Activated CD8-positive, alpha-beta memory T cell treated with anti-CD3 and anti-CD28 coated beads, Interleukin-2, amount 50 U/mL, for 1 hour (primary cell): Measurements from ENCODE around the gene SLC10A1.
"Not testable (repeated sequence)": the region's sequence is repeated elsewhere in the genome, so short reads cannot be mapped to it uniquely, and the experiment has no call there.

Source experiments
- DNase-seq: peaks from one replicate; pipeline ENCODE4 v3.0.0-alpha.2; 2020; ENCODE audit errors: extremely low read depth

The SLC10A1 gene

DNA sequence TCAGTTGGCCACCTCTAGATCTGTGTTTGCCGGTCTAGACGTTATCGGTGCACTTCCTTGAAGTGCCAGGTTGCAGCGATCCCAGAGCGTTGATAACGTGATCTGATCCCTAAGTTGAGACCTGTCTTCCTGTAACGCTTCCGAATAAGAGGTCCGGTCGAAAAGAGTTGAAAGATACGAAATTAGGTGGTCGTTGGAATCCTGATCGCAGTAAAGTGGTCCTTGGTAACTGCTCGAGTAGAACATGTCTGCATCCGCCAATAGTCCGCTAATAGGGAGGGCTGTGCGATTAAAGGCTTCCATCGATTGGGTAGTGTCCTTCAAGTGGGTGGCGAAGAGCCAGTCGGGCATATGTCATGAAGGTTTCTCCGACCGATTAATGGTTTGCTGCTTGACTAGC lies 27.4 kb downstream of the SLC10A1 start:
- DNase-seq, result no peak

- DNase-seq, result no peak
Observed at GRCh38 chr14:69768873-69769272, 28.2 kb downstream of the SLC10A1 start.

- DNase-seq, result peak; percentile 63
Observed at GRCh38 chr14:69767369-69767999, 29.6 kb downstream of the SLC10A1 start.

GRCh38 chr14:69766984-69767368 lies 30.1 kb downstream of the SLC10A1 start, which contains the start of gene SRSF5:
SRSF5 (plus strand) TSS chr14:69767142; CDS start chr14:69768157, 1,015 bp downstream.
- peak; percentile 85 for DNase-seq

GRCh38 chr14:69763761-69764510 lies 33.1 kb downstream of the SLC10A1 start:
- no peak for DNase-seq

GRCh38 chr14:69760810-69761209 lies 36.2 kb downstream of the SLC10A1 start:
- DNase-seq, result no peak

DNA sequence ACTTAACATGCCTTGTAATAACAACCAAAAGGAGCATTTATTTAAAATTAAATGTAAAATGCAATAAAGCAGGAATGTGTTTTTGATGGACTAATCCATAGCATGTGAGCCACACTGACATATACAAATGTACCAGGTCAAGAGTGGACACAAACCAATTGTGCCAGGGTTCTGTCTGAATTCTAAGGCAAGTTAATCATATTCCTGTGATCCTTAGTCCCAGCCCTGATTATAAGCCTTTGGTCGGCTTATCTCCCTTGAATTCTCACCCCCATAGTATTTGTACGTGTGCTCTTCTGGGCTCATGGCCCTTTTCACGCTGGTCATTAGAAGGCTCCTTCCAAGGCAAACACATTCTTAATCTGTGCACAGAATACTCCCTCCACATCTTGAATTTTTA lies 40.7 kb downstream of the SLC10A1 start:
- no peak for DNase-seq

- DNase-seq, result no peak
Observed at GRCh38 chr14:69755784-69756183, 41.3 kb downstream of the SLC10A1 start.

DNA sequence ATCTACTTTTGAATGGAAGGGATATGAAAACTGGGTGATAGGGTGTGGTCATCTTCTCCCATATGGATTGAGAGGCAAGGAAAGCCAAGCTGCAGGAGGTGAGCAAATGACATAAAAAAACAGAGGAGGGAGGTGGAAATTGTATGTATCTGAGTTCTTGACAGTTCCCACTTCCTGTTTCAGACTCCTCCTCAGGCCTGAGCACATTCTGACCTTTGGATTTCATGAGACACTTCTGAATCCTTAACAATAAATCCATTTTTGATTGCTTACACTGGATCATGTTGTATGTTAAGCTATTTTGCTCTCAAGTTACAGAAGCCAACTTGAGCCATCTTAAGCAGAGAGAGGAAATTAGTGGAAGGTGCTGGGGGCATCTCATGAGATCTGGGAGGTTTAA lies 41.7 kb downstream of the SLC10A1 start:
- no peak for DNase-seq

- DNase-seq, result no peak
Observed at GRCh38 chr14:69754487-69754886, 42.6 kb downstream of the SLC10A1 start.

- DNase-seq, result no peak
Observed at GRCh38 chr14:69753860-69754259, 43.2 kb downstream of the SLC10A1 start.

GRCh38 chr14:69752773-69753172 lies 44.3 kb downstream of the SLC10A1 start:
- no peak for DNase-seq

DNA sequence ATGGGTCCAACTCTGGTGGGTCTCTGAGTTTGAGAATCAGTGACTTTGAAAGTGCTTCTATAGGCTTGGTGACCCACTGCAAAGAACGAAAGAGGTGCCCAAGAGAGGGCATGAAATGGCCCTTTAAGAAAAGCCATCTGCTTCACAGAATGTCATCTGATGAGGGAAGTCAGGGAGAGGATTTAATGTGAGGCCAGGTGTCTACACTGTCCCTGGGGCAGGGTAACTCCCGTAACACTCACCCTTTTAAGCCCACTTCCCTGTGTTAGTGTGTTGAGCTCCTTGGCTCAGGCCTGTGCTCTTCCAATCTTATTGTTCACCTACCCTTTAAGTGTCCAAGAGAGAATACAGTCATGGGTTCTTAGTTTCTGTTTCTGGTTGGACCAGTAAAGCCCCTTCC lies 46.5 kb downstream of the SLC10A1 start:
- DNase-seq, result no peak

GRCh38 chr14:69749956-69750355 lies 47.1 kb downstream of the SLC10A1 start:
- DNase-seq, result no peak

DNA sequence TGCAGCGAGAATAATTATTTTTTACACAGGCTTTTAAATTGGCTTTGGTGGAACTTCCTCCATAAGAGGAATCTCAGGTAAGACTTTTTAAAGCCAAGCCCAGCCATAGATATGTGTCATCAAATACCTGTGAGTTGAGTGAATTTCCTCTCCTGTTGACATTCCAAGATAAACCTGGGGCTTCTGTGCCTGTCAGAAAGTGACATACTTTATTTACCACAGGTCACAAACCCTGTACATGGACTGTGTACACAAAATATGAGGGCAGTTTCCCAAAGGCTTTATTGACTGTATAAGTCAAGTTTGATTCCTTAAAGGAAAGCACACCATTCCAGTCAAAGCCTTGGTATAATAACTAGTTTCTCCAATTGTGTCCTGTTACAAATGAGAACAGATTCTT lies 56.0 kb downstream of the SLC10A1 start:
- no peak for DNase-seq

DNA sequence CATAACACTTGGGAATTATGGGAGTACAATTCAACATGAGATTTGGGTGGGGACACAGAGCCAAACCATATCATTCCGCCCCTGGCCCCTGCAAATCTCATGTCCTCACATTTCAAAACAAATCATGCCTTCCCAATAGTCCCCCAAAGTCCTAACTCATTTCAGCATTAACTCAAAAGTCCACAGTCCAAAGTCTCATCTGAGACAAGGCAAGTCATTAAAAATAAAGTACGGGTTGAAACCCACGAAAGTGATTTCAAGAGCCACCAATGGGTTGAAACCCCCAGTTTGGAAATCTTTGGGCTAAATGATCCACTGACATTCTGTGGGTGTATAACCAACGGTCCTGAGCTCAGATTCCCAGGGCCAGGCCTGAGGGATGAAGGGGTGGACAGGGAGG lies 60.6 kb downstream of the SLC10A1 start:
- DNase-seq, result not testable (repeated sequence)

- not testable (repeated sequence) for DNase-seq
Observed at GRCh38 chr14:69731919-69732598, 65.0 kb downstream of the SLC10A1 start.

DNA sequence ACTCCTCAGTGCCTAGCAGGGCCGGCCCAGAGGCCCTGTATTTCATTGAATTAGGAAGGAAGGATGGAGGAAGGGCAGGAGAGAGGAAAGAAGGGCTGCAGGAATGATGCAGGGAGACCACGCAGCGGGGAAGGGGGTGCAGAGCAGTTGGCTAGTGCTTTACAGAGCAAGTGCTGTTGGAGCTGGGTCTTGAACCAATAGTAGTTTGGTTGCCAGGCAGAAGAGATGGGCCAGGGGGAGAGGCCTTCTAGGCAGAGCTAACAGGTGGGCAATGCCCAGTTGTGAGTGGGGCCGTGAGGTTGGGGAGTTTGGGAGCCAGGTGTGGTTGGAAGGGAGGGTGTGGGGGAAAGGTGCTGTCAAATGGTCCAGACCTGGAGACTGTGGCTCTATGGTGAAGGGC lies 69.2 kb downstream of the SLC10A1 start:
- DNase-seq, result no peak

GRCh38 chr14:69726761-69727511 lies 70.1 kb downstream of the SLC10A1 start:
- peak; percentile 47 for DNase-seq
